OCI-LY1 (cell line): Measurements from ENCODE around the gene PKN1.

Experiments used
- CTCF ChIP-seq: fragments of 200-600 bp; sonication (generic), shearing (Covaris generic); IDR thresholded peaks from 2 replicates; pipeline ENCODE4 v1.5.1; 2017; ENCODE audit warnings: mild to moderate bottlenecking, antibody characterized with exemption, low read length, moderate library complexity, mixed read lengths
- EZH2 ChIP-seq: fragments of 200-600 bp; sonication (generic), shearing (Covaris generic); IDR thresholded peaks from 2 replicates; pipeline ENCODE4 v1.8.0; 2017; ENCODE audit warnings: borderline replicate concordance, mixed run types, mild to moderate bottlenecking, antibody characterized with exemption, low read length, moderate library complexity, mixed read lengths

GRCh38 chr19:14520543-14520942 is 87.4 kb downstream of the PKN1 start:
- TF ChIP-seq EZH2 (no peak), CTCF (no peak)
